HG02943 (cell line): ENCODE results near the gene TRIM10.
A peak's percentile ranks its signal among the peaks of the same experiment; 100 is the strongest.
"Not testable (repeated sequence)": the region's sequence is repeated elsewhere in the genome, so short reads cannot be mapped to it uniquely, and the experiment has no call there.

Experiments used
- ATAC-seq: cut with Tn5 transposase; IDR thresholded peaks from one replicate; pipeline ENCODE4 v1.9.1; 2021; ENCODE audit warnings: mild to moderate bottlenecking, low read depth, moderate library complexity; ENCODE audit not compliant: unreplicated experiment

The TRIM10 gene

GRCh38 chr6:30131947-30132497 is 29.0 kb downstream of the TRIM10 start:
- no peak for ATAC-seq

DNA sequence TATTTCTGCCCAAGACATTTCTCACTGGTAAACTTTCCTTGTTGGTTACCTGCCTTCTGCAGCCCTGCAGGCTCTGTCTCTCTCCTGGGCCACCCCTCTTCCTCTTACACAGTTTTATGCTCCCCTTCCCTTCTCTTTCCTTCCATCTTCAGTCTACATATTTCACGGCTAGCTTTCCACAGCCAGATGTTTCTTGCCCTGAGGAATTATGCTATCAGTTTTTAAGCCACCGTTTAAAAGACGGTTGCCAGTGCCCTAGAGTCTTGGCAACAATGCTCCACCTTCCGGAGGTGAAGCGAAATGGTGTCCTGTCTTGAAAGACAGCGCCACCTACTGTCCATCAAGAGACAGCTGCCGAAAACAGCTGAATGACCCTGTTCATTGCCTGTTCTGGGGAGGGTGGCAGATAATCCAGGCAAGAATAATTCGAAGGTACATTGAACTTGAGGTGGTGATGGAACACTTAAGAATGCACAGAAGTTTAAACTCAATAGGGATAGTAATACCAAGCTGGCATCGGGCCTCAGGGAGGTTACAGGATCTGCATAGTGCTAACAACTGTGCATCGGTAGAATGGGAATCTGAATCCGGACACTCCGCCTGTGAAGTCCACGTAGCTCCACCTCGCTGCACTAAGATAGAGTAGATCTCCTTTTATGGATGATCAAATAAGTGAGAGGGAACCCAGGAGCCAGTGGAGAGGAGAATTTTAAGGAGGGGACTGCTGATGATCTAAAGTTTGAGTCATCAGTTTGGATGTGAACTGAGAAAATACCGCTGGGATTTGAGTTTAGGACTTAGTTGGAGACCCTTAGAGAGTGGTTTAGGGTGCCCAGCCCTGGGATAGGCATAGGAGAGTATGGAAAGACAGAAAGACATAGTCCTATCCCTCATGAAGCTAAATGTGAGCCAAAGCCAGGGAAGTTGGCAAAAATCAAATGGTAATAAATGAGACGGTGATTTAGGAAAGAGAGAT is 29.8 kb downstream of the TRIM10 start:
- no peak for ATAC-seq

GRCh38 chr6:30130179-30130679 is 30.8 kb downstream of the TRIM10 start:
- ATAC-seq, result no peak

- no peak for ATAC-seq
These were observed 31.5 kb downstream of the TRIM10 start for GRCh38 chr6:30129265-30130178.

DNA sequence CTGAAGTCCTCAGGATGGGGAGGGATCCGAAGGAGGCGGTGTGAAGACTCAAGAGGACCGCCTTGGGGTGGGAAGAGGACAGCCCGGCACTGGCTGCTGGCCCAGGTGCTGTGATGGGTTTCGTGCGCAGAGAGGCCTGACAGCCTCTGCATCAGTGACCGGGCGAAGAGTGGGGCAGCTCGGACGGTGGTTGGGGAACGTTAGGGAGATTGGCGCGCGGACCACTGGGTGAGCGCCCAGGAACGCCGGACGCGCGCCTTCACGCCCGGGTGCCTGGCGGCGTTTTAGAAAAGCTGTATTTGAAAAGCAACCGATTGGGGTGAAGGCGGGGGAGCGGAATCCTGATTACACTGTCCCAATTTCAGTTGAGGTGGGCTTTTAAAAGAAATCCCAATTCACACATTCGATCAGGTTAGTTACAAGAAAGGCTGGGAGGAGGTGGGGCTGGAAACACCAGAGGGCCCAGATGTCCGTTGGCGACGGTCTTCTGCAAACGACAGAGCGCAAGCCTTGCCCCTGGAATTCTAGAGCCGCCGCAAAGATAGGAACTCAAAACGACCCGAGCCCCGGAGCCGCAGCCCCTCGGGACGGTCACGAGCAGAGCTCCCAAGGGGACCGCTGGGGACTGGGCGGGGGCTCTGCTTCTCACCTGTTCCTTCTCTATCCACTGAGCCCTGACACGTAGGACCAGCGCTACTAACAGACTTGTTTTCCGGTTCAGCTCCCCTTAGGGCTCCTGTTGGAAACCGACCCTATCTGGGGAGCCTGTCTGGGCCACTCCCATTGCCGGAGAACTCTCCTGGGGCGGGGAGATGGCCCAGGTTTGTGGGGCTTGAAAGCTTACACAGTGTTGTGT is 33.5 kb downstream of the TRIM10 start:
- no peak for ATAC-seq

- no peak for ATAC-seq
These were observed 38.5 kb downstream of the TRIM10 start for GRCh38 chr6:30122515-30122914.

- ATAC-seq, result no peak
These were observed 39.3 kb downstream of the TRIM10 start for GRCh38 chr6:30121446-30122366.

DNA sequence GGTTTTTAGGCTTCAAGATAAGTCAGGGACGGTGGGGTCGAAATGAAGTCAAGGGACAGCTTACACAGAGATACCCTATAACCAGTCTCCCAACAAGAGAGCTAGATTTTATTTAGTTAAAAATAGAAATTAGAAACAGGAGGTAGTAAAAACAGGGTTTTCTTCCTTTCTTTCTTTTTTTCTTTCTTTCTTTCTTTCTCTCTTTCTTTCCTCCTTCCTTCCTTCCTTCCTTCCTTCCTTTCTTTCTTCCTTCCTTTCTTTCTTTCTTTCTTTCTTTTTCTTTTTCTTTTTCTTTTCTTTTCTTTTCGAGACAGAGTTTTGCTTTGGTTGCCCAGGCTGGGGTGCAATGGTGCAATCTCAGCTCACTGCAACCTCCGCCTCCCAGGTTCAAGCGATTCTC is 42.3 kb downstream of the TRIM10 start:
- ATAC-seq, result not testable (repeated sequence)

DNA sequence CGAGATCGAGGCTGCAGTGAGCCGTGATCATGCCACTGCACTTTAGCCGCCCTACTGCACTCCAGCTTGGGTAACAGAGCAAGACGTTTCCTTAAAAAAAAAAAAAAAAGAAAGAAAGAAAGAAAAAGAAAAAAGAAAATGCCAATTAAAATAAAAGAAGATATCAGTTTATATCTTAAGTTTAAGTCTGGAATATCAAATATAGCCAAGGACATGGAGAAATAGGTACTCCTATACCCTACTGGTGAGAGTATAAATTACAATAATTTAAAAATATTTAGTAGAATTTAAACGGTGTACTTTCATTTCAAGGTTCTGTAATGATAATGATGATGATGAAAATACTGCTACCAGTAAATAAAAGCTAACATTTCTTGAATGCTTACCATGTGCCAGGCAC is 44.3 kb downstream of the TRIM10 start:
- ATAC-seq, result no peak

- ATAC-seq, result no peak
These were observed 47.2 kb downstream of the TRIM10 start for GRCh38 chr6:30113841-30114240.

DNA sequence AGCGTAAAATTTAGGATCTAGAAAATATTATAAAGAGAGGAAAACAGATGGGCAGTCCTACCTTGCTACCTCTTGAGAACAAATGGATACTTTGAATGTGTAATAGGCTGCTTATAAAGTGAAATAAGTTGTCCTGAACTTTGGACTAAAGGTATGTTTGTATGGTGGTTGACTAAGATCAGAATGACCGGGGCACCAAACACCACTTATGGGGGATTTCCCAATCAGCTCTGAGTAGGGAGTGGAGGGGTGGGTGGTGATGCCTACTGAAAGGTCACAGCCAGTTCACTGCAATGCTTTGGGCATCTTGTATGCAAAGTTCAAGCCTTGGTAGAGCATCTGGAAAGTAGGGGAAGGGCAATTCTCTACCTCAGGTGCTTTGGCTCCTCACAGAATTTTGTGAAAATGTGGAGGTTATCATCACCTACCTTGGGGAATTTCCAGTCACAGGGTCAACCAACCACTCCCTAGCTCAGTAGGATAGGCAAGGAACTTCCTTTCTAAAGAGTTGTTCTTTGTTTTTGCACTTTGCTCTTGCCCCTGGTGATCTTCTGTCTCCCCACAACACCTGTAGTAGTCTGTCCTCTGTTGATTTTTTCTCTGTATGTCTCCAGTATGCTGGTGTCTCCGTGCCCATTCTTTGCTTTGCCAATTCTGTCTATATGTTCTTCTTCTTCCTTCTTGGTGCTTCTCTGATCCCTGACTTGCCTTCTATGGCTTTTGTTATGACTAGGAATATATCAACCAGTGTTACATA is 47.8 kb downstream of the TRIM10 start, which contains the start of gene TRIM31:
Gene TRIM31 (minus strand): TSS at position 88 of the 757 bp plus-strand sequence. CDS start 285 bp downstream, outside the sequence.
- peak; percentile 84 for ATAC-seq

- ATAC-seq, result no peak
These were observed 48.5 kb downstream of the TRIM10 start for GRCh38 chr6:30112402-30112994.

DNA sequence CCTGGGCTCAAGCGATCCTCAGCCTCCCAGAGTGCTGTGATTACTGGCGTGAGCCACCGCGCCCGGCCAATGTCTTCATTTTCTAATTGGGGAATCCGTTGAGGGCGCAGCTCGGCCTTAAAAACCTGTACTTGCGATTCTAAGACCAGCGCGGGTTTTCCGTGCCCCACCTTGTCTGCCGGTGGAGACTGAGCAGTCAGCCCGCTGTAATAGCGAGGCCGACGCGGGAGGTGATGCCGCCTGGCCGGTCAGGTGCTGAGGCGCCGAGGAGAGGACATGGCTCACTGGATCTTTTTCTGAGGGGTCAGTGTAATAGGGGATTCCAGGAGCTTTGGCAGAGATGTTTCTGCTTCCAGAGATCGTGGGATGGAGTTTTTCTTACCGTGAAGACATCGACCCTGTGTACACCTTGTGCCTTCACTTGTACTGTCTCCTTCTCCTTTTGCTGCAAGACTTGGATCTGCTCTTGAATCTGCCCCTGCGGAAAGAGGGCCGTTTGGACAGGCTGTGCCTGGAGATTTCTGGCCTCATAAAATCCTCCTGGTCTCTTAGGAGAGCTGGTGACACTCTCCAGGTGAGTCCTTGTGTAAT is 49.6 kb downstream of the TRIM10 start:
- no peak for ATAC-seq

- no peak for ATAC-seq
These were observed 56.4 kb downstream of the TRIM10 start for GRCh38 chr6:30104661-30105060.

- no peak for ATAC-seq
These were observed 57.2 kb downstream of the TRIM10 start for GRCh38 chr6:30103872-30104179.

GRCh38 chr6:30102970-30103871 is 57.8 kb downstream of the TRIM10 start:
- ATAC-seq, result no peak
